Fibroblast of peridontal ligament (primary cell): ENCODE results near the gene DISC1.

ENCODE experiments used
- DNase-seq: peaks from one replicate; pipeline ENCODE4 v3.0.0-alpha.2; 2010; ENCODE audit errors: extremely low read depth

DISC1 gene

DNA sequence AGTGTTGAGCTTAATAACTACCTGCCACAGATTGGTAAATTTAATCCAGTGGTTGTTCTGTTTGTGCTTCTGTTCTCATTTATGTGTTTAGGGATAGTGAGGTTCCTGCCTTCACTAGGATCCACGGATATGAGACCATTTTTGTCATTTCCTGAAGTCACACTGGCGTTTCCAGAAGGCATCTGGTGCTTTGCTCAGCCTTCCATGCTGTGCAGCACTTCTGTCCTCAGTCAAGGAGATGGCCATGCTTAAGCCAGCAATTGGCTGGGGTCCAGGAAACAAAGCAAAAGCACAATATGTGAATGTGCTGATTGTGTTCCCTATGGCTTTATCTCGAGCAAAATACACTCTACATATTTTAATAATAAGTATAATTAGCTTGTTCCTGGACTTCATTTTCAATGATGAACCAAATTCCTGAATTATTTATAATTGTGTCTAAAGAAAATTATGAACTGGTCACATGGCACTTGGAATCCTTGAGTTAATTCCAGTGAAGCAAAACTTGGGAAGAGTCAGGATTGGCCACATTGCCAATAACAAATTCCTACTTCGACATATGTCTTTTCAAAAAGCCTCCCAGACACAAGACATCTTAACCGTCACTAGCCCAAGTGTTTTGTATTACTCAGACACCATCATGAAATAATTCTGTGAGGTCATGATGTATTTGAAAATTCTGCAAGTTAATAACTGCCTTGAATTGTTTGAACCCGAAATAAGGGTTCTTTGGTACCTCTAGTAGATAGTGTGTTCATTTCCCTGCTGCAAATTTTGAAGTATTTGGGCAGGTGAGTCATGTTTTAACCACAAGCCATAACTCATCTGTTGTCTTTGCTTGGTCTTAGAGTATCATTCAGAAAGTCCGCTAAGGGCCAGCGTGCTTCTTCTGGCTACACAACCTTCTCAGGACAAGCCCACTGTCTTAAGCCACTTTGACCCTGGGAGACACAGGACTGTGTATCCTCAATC, 412.4 kb downstream of the DISC1 start:
- DNase-seq, result no peak

DNA sequence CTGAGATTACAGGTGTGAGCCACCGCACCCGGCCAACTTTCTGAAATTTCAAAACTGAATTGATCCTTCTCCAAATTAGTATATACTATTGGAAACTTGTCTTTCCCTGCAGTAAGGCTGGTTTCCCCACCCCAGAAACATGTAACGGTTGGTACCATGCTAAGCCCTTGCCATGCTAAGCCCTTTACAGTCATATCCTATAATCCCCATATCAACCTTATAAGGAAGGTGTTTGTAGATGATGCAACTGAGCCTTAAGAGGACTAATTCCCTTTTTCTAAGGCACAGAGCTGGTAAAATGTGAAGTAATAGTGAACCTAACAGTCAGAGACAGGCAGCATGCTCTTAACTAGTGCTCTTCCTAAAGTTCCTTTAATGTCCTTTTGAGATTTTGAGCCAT, 413.7 kb downstream of the DISC1 start:
- DNase-seq, result no peak

GRCh38 chr1:232044728-232045127, 418.1 kb downstream of the DISC1 start:
- no peak for DNase-seq

GRCh38 chr1:232045139-232045994, 418.8 kb downstream of the DISC1 start:
- DNase-seq, result no peak

GRCh38 chr1:232046451-232047306, 420.1 kb downstream of the DISC1 start:
- DNase-seq, result no peak

DNA sequence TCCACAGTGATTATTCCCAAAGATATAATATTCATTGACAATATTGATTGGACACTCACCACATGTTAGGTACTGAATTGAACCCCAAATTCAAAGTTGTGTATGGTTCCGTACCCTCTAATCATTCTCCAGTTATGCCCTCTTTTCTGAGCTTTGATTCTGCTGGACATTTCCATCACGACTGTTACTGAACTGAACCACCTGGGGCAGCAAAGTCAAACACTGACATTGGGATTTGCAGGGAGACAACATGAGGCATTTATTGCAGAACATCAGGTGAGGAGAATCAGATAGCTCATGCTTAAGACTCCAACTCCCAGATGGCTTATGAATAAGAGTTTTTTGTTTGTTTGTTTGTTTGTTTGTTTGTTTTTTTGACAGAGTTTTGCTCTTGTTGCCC, 420.9 kb downstream of the DISC1 start:
- no peak for DNase-seq

GRCh38 chr1:232048481-232048880, 421.9 kb downstream of the DISC1 start:
- DNase-seq, result no peak

- DNase-seq, result no peak
Observed at GRCh38 chr1:232049335-232049734, 422.7 kb downstream of the DISC1 start.

DNA sequence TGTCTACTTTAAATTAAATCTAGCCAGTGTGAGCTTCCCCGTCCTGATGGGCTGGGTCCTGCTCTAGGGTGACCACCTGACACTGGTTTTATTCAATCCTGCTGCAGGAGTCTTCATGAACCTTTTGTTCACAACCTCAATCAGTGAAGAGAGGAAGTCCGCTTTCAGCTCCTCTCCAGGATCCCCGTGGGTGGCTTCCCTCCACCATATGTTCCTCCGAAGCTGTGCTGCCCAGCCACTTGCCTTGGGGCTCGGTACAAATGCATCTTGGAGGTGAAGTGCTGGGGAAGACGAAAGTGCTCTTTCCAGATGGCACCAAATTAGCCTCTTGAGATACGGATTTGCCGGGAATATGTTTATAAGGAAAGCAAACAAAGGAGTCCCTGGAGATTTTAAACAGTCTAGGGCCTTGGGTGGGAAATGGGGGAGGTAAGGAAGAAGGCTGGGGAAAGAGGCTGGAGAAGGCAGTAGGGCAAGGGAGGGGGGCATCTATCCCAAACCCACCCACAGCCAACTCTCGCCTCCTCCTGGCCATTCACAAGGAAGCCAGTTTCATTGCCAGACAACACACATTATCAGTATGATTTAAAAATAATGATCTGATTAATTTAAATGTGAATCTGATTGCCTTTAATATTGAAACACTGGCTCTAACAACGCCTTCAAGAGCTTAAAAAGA, 430.8 kb downstream of the DISC1 start:
- DNase-seq, result no peak

- no peak for DNase-seq
Observed at GRCh38 chr1:232057896-232058274, 431.3 kb downstream of the DISC1 start.

DNA sequence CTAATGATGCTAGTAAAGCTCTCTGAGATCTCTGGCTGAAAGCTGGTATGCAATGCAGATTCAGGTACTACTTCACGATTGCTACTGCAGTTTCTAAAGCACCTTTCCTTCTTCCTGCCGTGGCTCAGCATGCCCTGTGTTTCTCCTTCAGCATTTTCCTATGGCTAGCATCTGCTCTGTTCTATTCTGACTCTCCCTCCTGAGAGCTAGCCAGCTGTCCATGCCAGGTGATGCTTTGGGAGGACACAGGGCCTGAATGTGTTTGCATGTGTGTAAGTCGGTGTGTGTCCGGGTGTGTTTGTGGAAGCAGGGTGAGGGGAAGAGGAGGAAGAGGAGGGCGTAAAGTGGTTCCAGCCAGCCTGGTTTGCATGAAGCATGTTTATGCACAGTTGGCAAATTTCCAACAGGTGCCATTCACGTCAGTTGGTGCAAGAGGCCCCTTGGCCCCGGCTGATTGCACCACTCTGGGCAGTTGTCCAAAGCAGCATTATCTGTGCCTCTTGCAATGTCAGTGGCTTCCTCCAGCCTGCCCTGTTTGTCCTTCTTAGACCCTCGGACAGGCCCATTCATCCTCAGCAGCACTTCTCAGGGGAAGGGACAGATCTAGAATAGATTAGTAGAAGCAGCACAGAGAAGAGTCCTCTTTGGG, 433.3 kb downstream of the DISC1 start:
- no peak for DNase-seq

DNA sequence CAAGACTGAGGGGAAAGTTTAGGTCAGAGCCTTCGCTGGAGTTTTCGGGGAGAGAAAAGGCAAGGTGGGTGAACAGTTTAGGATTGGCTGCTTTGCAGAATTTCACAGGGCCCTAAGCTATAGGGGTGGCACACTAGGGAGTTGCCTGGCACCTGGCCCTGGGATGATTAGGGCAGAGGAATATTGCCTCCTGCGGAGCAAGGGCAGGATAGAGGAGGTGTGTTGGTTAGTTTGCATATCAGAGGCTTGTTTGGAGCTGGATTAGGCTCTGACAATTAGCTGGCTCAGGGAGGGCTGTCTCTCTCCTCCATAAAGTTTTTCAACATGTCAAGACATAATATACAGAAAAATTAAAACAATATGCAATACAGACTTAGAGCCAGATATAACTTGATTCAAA, 436.4 kb downstream of the DISC1 start:
- DNase-seq, result no peak

DNA sequence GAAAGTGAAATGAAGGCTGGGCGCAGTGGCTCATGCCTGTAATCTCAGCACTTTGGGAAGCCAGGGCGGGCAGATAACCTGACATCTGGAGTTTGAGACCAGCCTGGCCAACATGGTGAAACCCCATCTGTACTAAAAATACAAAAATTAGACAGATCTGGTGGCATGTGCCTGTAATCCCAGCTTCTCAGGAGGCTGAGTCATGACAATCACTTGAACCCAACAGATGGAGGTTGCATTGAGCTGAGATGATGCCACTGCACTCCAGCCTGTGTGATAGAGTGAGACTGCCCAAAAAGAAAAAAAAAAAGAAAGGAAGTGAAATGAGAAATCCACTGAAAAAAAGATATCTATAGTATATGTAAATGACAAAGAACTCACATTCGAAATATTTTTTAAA, 439.9 kb downstream of the DISC1 start:
- no peak for DNase-seq

GRCh38 chr1:232074265-232074664, 447.7 kb downstream of the DISC1 start:
- peak; percentile 23 for DNase-seq

DNA sequence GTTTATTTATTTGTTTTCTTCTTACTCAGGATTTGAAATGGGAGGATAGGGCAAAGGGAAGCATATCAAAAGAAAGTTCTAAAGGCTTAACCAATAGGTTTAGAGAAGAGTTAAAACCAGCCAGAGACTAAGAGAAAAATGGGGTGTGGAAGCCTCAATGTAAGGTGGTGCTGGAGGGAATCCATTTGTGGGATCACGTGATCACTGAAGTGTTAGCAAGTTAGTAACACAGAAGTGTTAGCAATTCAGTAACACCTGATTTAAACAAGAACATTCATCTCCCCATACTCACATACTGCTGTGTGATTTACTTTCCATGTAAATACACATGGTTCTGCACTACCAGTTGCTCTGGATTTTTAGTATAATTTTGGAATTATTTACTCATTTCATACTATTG, 451.2 kb downstream of the DISC1 start:
- DNase-seq, result no peak

DNA sequence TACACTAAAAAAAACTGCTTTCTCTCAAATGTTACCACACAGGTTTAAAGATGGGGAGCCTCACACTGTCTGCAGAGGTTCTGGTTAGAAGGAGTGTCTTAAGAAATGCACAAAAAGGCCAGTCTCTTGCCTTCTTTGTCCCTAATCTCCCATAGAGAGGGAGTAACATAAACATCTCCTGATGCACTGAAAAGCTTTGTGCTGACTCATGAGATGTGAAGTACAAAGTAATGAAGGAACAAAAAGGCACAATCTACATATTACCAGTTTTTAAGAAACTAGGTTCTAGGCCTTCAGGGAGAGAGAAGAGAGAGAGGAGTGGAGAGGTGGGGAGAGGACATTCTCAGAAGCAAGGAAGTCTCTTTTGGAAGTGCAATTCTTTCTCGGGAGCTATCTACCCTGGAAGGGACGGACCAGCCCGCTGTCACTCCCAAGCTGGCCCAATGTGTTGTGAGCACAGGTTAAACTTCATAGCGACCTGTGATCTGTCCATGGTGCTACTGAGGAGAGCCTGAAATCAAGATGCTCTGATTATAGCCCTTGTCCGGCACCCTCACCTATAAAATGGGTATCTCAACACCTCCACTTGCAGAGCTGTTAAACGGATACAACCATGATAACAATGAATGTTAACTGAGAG, 458.1 kb downstream of the DISC1 start:
- peak; percentile 5 for DNase-seq

DNA sequence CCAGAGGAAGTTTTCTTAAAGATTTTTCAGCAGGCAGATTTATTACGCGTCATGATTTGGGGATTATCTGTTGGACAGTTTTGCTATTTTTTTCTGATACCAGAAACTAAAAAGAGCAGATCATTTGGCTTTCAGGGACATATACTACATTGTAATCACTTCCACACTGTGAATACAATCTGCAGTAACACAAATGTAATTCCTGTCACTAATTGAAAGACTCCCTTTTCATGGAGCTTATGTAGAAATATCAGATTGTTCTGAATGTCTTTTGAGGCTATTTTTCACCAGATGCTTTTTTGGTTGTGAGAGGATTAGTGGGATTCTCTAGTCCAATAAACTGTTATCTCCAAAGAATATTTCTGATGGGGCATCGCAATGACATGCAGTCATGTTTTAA, 464.2 kb downstream of the DISC1 start:
- DNase-seq, result no peak
